Measurements from ENCODE around the gene C1RL. TPM values are rescaled to one million over a fixed set of nuclear protein-coding genes. Genes with fewer than 3 reads are reported as not detected.
A peak's percentile ranks its signal among the peaks of the same experiment; 100 is the strongest.

C1RL gene
- total RNA-seq: 100 to 1,000 TPM in 1 of 4 donors, 10 to 100 TPM in 3; 39.6 to 261 (median 65.0) TPM

GRCh38 chr12:7108796-7109571 is at the start of gene C1RL:
Gene C1RL, minus strand, starts transcription at chr12:7109214. Its CDS starts 34 bp downstream, at chr12:7109180.
- Histone ChIP-seq H3K27me3 (no peaks in the 10 kb centered on the region), H3K4me3 (peak within 1 kb of the TSS; percentile 54 to 69 (median 62)), H3K36me3 (no peaks in the 10 kb centered on the region), H3K4me1 (peaks cover 12 to 29% (median 17%) of the 10 kb centered on the region in 4 donors), H3K27ac (peak within 1 kb of the TSS; percentile 92 to 95 (median 93)), H3K9me3 (peaks cover 0 to 7% of the 10 kb centered on the region in 2 donors)
- intact Hi-C loops (cut with DNase I; ENCODE audit: low total_unique reads): loop anchor here (2.0 to 10.0 kb wide), 3 partner anchors 48 to 242 kb away; partner anchors contain the start of genes C1S and TPI1
- peak; percentile 80 for TF ChIP-seq EP300 (IDR thresholded peaks at IDR 0.05; ENCODE audit: low read depth)
- TF ChIP-seq CTCF (IDR thresholded peaks at IDR 0.05): peak; percentile 98 to 99 (median 99)
- TF ChIP-seq POLR2A (IDR thresholded peaks at IDR 0.05): peak; percentile 47
- TF ChIP-seq POLR2AphosphoS5 (IDR thresholded peaks at IDR 0.05): peak; percentile 61 to 86 (median 86)
- DNase-seq: peak; percentile 93
- 7 to 25% methylated on average over 8 to 22 of the region's 23 CpGs for WGBS, 2 donors (ENCODE audit: low coverage in 1 of 2)
- in situ Hi-C loops (cut with MboI; ENCODE audit: low pct_ligation_motif_present in 1 of 4, low pct_unique_long_range_greater_than_20kb in 1 of 4, low sequenced_read_pairs in 3 of 4): loop anchor here (10.0 to 25.0 kb wide), 3 partner anchors 164 to 197 kb away; partner anchors contain the start of genes C12orf57 (in 3 of the 4), RNU7-1 (in 3 of the 4), ATN1 (in 2 of the 4) and ENO2 (in 1 of the 4)

GRCh38 chr12:7157391-7157790 is 48.4 kb upstream of the C1RL start:
- Histone ChIP-seq H3K4me3 (no peak overlapping the region), H3K36me3 (peaks cover 0 to 3% (median 0%) of the 10 kb centered on the region in 4 donors), H3K27me3 (no peaks in the 10 kb centered on the region), H3K27ac (no peak overlapping the region), H3K9me3 (no peaks in the 10 kb centered on the region), H3K4me1 (peaks cover 0 to under 1% (median 0%) of the 10 kb centered on the region in 4 donors)
- no peak for TF ChIP-seq CTCF (IDR thresholded peaks at IDR 0.05)
- no peak for TF ChIP-seq POLR2A (IDR thresholded peaks at IDR 0.05)
- TF ChIP-seq EP300 (IDR thresholded peaks at IDR 0.05; ENCODE audit: low read depth): no peak
- no peak for TF ChIP-seq POLR2AphosphoS5 (IDR thresholded peaks at IDR 0.05)
- intact Hi-C loops (cut with DNase I; ENCODE audit: low total_unique reads): no loop called here
- 92 to 100% methylated on average over 1 to 17 of the region's 17 CpGs for WGBS, 2 donors (ENCODE audit: low coverage in 1 of 2)
- in situ Hi-C loops (cut with MboI; ENCODE audit: low pct_ligation_motif_present in 1 of 4, low pct_unique_long_range_greater_than_20kb in 1 of 4, low sequenced_read_pairs in 3 of 4): no loop called here
- no peak for DNase-seq

- H3K27me3 ChIP-seq: no peaks in the 10 kb centered on the region
- DNase-seq: no peak
- no peak overlapping the region for H3K4me3 ChIP-seq
- H3K36me3 ChIP-seq: peaks cover 0 to 3% (median 0%) of the 10 kb centered on the region in 4 donors
- intact Hi-C loops (cut with DNase I; ENCODE audit: low total_unique reads) (no loop called here), in situ Hi-C loops (cut with MboI; ENCODE audit: low pct_ligation_motif_present in 1 of 4, low pct_unique_long_range_greater_than_20kb in 1 of 4, low sequenced_read_pairs in 3 of 4) (no loop called here)
- no peaks in the 10 kb centered on the region for H3K9me3 ChIP-seq
- no peak overlapping the region for H3K27ac ChIP-seq
- TF ChIP-seq CTCF (IDR thresholded peaks at IDR 0.05): no peak
- no peak for TF ChIP-seq POLR2A (IDR thresholded peaks at IDR 0.05)
- TF ChIP-seq POLR2AphosphoS5 (IDR thresholded peaks at IDR 0.05): no peak
- no peak for TF ChIP-seq EP300 (IDR thresholded peaks at IDR 0.05; ENCODE audit: low read depth)
- WGBS, 2 donors (ENCODE audit: low coverage in 1 of 2): 87% methylated on average over 18 of the region's 24 CpGs; no CpG with 5 or more reads in 1 of the 2 donors
- no peaks in the 10 kb centered on the region for H3K4me1 ChIP-seq
Measured at GRCh38 chr12:7156259-7157197, 47.5 kb upstream of the C1RL start.
